Suppressor macrophage treated with lipopolysaccharide for 1 hour (primary cell): ENCODE measurements around the gene FLRT1.
"Not testable (repeated sequence)": the region's sequence is repeated elsewhere in the genome, so short reads cannot be mapped to it uniquely, and the experiment has no call there.

ENCODE experiments used
- DNase-seq, 3 donors: peaks; one replicate each; pipeline ENCODE4 v3.0.0-alpha.2; 2020 to 2022

Gene FLRT1

GRCh38 chr11:64026575-64027205 is 9.0 kb upstream of the FLRT1 start:
- no peak for DNase-seq

GRCh38 chr11:64027651-64028397 is 7.9 kb upstream of the FLRT1 start:
- DNase-seq, result peak; percentile 51 to 55 (median 54)

GRCh38 chr11:64028398-64029115 is 7.2 kb upstream of the FLRT1 start:
- peak in 1 of 3 donors; percentile 38 for DNase-seq

- DNase-seq, result no peak
Observed at GRCh38 chr11:64029773-64030172, 6.0 kb upstream of the FLRT1 start.

GRCh38 chr11:64031001-64031400 is 4.7 kb upstream of the FLRT1 start:
- DNase-seq, result no peak

GRCh38 chr11:64032050-64032449 is 3.7 kb upstream of the FLRT1 start:
- DNase-seq, result no peak

GRCh38 chr11:64034411-64034811 is 1.3 kb upstream of the FLRT1 start:
- DNase-seq, result peak in 1 of 3 donors; percentile 17

- no peak for DNase-seq
Observed at GRCh38 chr11:64035081-64035524, 628 bp upstream of the FLRT1 start.

- peak; percentile 45 to 73 (median 66) for DNase-seq
Observed at GRCh38 chr11:64036087-64037026, 626 bp downstream of the FLRT1 start.

GRCh38 chr11:64037027-64037634 is 1.4 kb downstream of the FLRT1 start:
- peak in 1 of 3 donors; percentile 8 for DNase-seq

GRCh38 chr11:64038500-64038899 is 2.8 kb downstream of the FLRT1 start:
- DNase-seq, result no peak

- peak in 1 of 3 donors; percentile 13 for DNase-seq
Observed at GRCh38 chr11:64039012-64039665, 3.4 kb downstream of the FLRT1 start.

- peak in 1 of 3 donors; percentile 18 for DNase-seq
Observed at GRCh38 chr11:64040684-64041322, 5.1 kb downstream of the FLRT1 start.

- DNase-seq, result no peak
Observed at GRCh38 chr11:64041846-64042245, 6.1 kb downstream of the FLRT1 start.

- no peak for DNase-seq
Observed at GRCh38 chr11:64042301-64042700, 6.6 kb downstream of the FLRT1 start.

GRCh38 chr11:64043545-64043944 is 7.8 kb downstream of the FLRT1 start:
- DNase-seq, result no peak

- DNase-seq, result no peak
Observed at GRCh38 chr11:64044730-64045393, 9.1 kb downstream of the FLRT1 start.

- no peak for DNase-seq
Observed at GRCh38 chr11:64045700-64046099, 10.0 kb downstream of the FLRT1 start.

- DNase-seq, result not testable (repeated sequence)
Observed at GRCh38 chr11:64047373-64047772, 11.6 kb downstream of the FLRT1 start.
